ENCODE data around the gene SUPT4H1. TPM values are rescaled to one million over a fixed set of nuclear protein-coding genes. Genes with fewer than 3 reads are reported as not detected.

Gene SUPT4H1
- total RNA-seq, 2 donors from 2014 or later: 58.1 to 63.0 TPM

- ATAC-seq: no peak
- no peak for DNase-seq
Observed at GRCh38 chr17:58334256-58334655, 17.7 kb downstream of the SUPT4H1 start.

GRCh38 chr17:58333736-58334207 lies 18.2 kb downstream of the SUPT4H1 start:
- intact Hi-C loops (cut with DNase I, micrococcal nuclease): no loop called here
- no peak for DNase-seq
- no peak for ATAC-seq

More at GRCh38 chr17:58334256-58334655, 17.7 kb downstream of the SUPT4H1 start:
- intact Hi-C loops (cut with DNase I, micrococcal nuclease): no loop called here

GRCh38 chr17:58332778-58333735 lies 18.9 kb downstream of the SUPT4H1 start:
- DNase-seq: no peak
- ATAC-seq: no peak
- intact Hi-C loops (cut with DNase I, micrococcal nuclease): no loop called here

GRCh38 chr17:58331815-58332777 lies 19.9 kb downstream of the SUPT4H1 start:
- peak; percentile 32 for ATAC-seq
- intact Hi-C loops (cut with DNase I, micrococcal nuclease): no loop called here

GRCh38 chr17:58330997-58331814 lies 20.8 kb downstream of the SUPT4H1 start:
- intact Hi-C loops (cut with DNase I, micrococcal nuclease): no loop called here
- DNase-seq (peak; percentile 55 to 62), ATAC-seq (peak; percentile 8)

More at GRCh38 chr17:58331815-58332777, 19.9 kb downstream of the SUPT4H1 start:
- peak; percentile 77 to 85 for DNase-seq

- intact Hi-C loops (cut with DNase I, micrococcal nuclease): no loop called here
- DNase-seq: no peak
- ATAC-seq: no peak
Observed at GRCh38 chr17:58330538-58330996, 21.4 kb downstream of the SUPT4H1 start.

- intact Hi-C loops (cut with DNase I, micrococcal nuclease): no loop called here
- ATAC-seq: no peak
- no peak for DNase-seq
Observed at GRCh38 chr17:58329810-58330537, 22.0 kb downstream of the SUPT4H1 start.

- peak; percentile 4 for ATAC-seq
- no peak for DNase-seq
- intact Hi-C loops (cut with DNase I, micrococcal nuclease): no loop called here
Observed at GRCh38 chr17:58329035-58329809, 22.8 kb downstream of the SUPT4H1 start.

- intact Hi-C loops (cut with DNase I, micrococcal nuclease): no loop called here
- DNase-seq (no peak), ATAC-seq (no peak)
Observed at GRCh38 chr17:58328195-58329034, 23.6 kb downstream of the SUPT4H1 start, which contains the start of gene TSPOAP1. Gene TSPOAP1 (minus strand): TSS chr17:58328795. CDS start chr17:58327920, 875 bp downstream.

GRCh38 chr17:58327363-58328194 lies 24.4 kb downstream of the SUPT4H1 start:
- ATAC-seq (no peak), DNase-seq (no peak)
- intact Hi-C loops (cut with DNase I, micrococcal nuclease): no loop called here

- DNase-seq: no peak
Observed at GRCh38 chr17:58326609-58327362, 25.2 kb downstream of the SUPT4H1 start.

GRCh38 chr17:58325976-58326468 lies 26.0 kb downstream of the SUPT4H1 start:
- DNase-seq (no peak), ATAC-seq (no peak)
- intact Hi-C loops (cut with DNase I, micrococcal nuclease): no loop called here

More at GRCh38 chr17:58326609-58327362, 25.2 kb downstream of the SUPT4H1 start:
- no peak for ATAC-seq
- intact Hi-C loops (cut with DNase I, micrococcal nuclease): no loop called here

GRCh38 chr17:58325289-58325726 lies 26.7 kb downstream of the SUPT4H1 start:
- ATAC-seq (no peak), DNase-seq (no peak)
- intact Hi-C loops (cut with DNase I, micrococcal nuclease): no loop called here

Measured in left colon (tissue), 2 donors.